ENCODE results near the gene GOSR1. TPM values are rescaled to one million over a fixed set of nuclear protein-coding genes. Genes with fewer than 3 reads are reported as not detected.
"Not testable (repeated sequence)": the region's sequence is repeated elsewhere in the genome, so short reads cannot be mapped to it uniquely, and the experiment has no call there.

Gene GOSR1
- total RNA-seq, 1 donor from 2014 or later: 46.1 TPM

DNA sequence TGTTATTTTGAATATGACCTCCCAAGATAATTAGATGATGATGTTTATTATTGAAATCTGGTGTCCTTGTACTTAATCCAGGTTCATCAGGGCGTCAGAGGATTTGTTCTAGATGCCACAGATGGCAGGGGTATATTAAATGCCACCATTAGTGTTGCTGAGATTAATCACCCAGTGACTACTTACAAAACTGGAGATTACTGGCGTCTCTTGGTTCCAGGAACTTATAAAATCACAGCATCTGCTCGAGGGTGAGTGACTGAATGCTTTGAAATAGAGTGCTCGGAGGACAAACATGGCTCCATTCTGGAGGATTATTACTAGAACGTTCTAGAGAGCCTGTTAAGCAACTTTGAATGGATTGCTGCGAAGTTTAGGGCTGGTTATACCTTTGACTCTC is 33.5 kb upstream of the GOSR1 start:
- Mint-ChIP-seq H3K27me3 (ENCODE audit: unreplicated experiment) (no peaks in the 10 kb centered on the region), H3K27ac (ENCODE audit: unreplicated experiment) (no peak overlapping the region), H3K4me1 (ENCODE audit: low read depth, unreplicated experiment) (no peaks in the 10 kb centered on the region), H3K36me3 (ENCODE audit: unreplicated experiment) (no peaks in the 10 kb centered on the region), H3K9me3 (ENCODE audit: unreplicated experiment) (no peaks in the 10 kb centered on the region), H3K4me3 (ENCODE audit: unreplicated experiment) (no peak overlapping the region)
- DNase-seq: no peak
- TF ChIP-seq, protein P1, sequence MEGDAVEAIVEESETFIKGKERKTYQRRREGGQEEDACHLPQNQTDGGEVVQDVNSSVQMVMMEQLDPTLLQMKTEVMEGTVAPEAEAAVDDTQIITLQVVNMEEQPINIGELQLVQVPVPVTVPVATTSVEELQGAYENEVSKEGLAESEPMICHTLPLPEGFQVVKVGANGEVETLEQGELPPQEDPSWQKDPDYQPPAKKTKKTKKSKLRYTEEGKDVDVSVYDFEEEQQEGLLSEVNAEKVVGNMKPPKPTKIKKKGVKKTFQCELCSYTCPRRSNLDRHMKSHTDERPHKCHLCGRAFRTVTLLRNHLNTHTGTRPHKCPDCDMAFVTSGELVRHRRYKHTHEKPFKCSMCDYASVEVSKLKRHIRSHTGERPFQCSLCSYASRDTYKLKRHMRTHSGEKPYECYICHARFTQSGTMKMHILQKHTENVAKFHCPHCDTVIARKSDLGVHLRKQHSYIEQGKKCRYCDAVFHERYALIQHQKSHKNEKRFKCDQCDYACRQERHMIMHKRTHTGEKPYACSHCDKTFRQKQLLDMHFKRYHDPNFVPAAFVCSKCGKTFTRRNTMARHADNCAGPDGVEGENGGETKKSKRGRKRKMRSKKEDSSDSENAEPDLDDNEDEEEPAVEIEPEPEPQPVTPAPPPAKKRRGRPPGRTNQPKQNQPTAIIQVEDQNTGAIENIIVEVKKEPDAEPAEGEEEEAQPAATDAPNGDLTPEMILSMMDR (IDR thresholded peaks at IDR 0.05; ENCODE audit: partially characterized antibody, unreplicated experiment): no peak

DNA sequence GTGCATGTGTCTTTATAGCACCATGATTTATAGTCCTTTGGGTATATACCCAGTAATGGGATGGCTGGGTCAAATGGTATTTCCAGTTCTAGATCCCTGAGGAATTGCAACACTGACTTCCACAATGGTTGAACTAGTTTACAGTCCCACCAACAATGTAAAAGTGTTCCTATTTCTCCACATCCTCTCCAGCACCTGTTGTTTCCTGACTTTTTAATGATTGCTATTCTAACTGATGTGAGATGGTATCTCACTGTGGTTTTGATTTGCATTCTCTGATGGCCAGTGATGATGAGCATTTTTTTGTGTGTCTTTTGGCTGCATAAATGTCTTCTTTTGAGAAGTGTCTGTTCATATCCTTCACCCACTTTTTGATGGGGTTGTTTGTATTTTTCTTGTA is 30.6 kb upstream of the GOSR1 start:
- not testable (repeated sequence) for H3K4me3 Mint-ChIP-seq (ENCODE audit: unreplicated experiment); H3K4me1 Mint-ChIP-seq (ENCODE audit: low read depth, unreplicated experiment); H3K9me3 Mint-ChIP-seq (ENCODE audit: unreplicated experiment); H3K27me3 Mint-ChIP-seq (ENCODE audit: unreplicated experiment); H3K36me3 Mint-ChIP-seq (ENCODE audit: unreplicated experiment); DNase-seq; H3K27ac Mint-ChIP-seq (ENCODE audit: unreplicated experiment)

DNA sequence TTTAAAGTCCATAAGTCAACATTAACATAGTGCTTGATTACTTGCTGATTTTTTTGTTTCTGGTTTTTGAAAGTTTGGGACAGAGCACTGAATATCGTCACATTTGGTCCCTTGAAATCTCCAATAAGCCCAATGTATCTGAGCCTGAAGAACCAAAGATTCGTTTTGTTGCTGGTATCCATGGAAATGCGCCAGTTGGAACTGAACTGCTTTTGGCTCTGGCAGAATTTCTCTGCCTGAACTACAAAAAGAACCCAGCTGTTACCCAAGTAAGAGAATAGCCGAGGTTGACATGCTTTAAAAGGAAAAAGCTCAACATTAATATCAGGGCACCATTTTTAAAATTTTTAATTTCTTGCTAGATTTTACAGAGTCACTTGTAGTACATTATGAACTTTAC is 27.7 kb upstream of the GOSR1 start:
- peaks cover 5% of the 10 kb centered on the region for H3K36me3 Mint-ChIP-seq (ENCODE audit: unreplicated experiment)
- peaks cover 3% of the 10 kb centered on the region for H3K9me3 Mint-ChIP-seq (ENCODE audit: unreplicated experiment)
- no peak overlapping the region for H3K4me3 Mint-ChIP-seq (ENCODE audit: unreplicated experiment)
- no peak for DNase-seq
- no peaks in the 10 kb centered on the region for H3K4me1 Mint-ChIP-seq (ENCODE audit: low read depth, unreplicated experiment)
- H3K27me3 Mint-ChIP-seq (ENCODE audit: unreplicated experiment): no peaks in the 10 kb centered on the region
- no peak overlapping the region for H3K27ac Mint-ChIP-seq (ENCODE audit: unreplicated experiment)
- TF ChIP-seq, protein P1 (IDR thresholded peaks at IDR 0.05; ENCODE audit: partially characterized antibody, unreplicated experiment): no peak

DNA sequence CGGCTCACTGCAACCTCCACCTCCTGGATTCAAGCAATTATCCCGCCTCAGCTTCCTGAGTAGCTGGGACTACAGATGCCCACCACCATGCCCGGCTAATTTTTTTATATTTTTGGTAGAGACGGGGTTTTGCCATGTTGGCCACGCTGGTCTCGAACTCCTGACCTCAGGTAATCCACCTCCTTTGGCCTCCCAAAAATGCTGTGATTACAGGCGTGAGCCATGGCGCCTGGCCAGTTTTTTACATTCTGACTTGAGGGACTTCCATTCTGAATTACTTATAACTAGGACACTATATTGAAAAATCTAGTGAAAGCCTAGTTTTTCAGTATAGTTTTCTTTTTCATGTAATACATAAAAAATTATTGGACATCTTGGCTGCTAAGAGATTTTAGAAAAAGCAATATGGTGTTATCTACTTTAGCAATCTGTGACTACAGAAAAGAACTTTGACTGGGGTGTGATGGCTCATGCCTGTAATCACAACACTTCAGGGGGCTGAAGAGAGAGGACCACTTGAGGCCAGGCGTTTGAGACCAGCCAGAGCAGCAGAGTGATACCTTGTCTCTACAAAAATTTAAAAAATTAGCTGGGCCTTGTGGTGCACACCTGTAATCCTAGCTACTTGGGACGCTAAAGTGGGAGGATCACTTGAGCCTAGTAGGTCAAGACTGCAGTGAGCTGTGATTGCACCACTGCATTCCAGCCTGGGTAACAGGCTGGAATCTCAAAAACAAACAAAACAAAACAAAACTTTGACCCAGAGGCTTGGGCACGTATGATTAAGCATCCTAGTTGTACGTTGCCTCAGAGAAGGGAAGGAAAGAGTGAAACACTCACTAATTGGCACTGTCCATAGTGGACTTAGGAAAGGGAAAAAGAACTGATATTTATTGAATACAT is 26.8 kb upstream of the GOSR1 start:
- H3K9me3 Mint-ChIP-seq (ENCODE audit: unreplicated experiment): peaks cover 3% of the 10 kb centered on the region
- TF ChIP-seq, protein P1 (IDR thresholded peaks at IDR 0.05; ENCODE audit: partially characterized antibody, unreplicated experiment): no peak
- peaks cover 6% of the 10 kb centered on the region for H3K36me3 Mint-ChIP-seq (ENCODE audit: unreplicated experiment)
- H3K4me1 Mint-ChIP-seq (ENCODE audit: low read depth, unreplicated experiment): no peaks in the 10 kb centered on the region
- H3K27me3 Mint-ChIP-seq (ENCODE audit: unreplicated experiment): no peaks in the 10 kb centered on the region
- DNase-seq: no peak
- H3K4me3 Mint-ChIP-seq (ENCODE audit: unreplicated experiment): no peak overlapping the region
- H3K27ac Mint-ChIP-seq (ENCODE audit: unreplicated experiment): no peak overlapping the region

DNA sequence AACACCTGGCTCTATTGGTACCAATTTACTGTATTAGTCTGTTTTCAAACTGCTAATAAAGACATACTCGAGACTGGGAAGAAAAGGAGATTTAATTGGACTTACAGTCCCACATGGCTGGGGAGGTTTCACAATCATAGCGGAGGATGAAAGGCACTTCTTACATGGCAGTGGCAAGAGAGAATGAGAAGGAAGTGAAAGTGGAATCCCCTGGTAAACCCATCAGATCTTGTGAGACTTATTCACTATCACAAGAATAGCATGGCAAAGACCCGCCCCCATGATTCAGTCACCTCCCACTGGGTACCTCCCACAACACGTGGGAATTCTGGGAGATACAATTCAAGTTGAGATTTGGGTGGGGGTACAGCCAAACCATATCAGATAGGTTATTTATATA is 22.6 kb upstream of the GOSR1 start:
- DNase-seq: no peak

More for the DNA sequence above, 22.6 kb upstream of the GOSR1 start:
- TF ChIP-seq, protein P1 (IDR thresholded peaks at IDR 0.05; ENCODE audit: partially characterized antibody, unreplicated experiment): no peak
- H3K4me1 Mint-ChIP-seq (ENCODE audit: low read depth, unreplicated experiment): peaks cover 1% of the 10 kb centered on the region
- H3K27ac Mint-ChIP-seq (ENCODE audit: unreplicated experiment): no peak overlapping the region
- H3K27me3 Mint-ChIP-seq (ENCODE audit: unreplicated experiment): no peaks in the 10 kb centered on the region
- H3K9me3 Mint-ChIP-seq (ENCODE audit: unreplicated experiment): peaks cover 3% of the 10 kb centered on the region
- H3K4me3 Mint-ChIP-seq (ENCODE audit: unreplicated experiment): no peak overlapping the region
- peaks cover 6% of the 10 kb centered on the region for H3K36me3 Mint-ChIP-seq (ENCODE audit: unreplicated experiment)

Measured in glutamatergic neuron (in vitro differentiated cells).